ENCODE measurements around the gene USP46.

The USP46 gene

DNA sequence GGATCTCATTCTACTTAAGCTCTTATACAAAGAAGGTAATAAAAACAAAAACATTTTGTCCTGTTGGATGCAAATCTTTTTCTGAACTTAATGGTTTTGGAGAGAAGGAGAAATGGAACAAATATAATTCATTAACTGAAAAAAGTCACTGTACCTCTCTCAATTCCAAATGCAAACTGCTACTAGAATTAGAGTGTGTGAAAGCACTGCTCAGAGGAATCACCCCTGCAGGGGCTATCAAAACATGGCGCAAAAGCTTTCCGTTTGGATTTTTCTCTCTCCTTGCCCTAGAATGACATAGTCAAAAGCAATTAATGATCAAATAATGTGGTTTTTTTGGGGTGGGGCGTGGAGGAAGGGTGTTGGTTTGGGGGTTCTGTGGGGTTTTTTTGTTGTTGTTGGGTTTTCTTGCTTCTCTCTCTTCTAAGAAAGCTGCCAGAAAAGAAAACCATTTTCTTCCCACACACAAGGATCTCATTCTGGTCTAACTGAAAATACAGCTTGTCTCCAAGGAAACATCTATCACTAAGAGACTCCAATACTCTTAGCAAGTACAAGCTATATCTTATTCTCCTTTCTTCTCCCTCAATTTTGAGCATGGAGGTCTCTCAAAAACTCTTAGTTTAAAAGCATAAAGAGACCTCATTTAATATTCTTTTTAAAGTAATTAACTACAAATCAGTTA, 41.6 kb downstream of the USP46 start:
- DNase-seq = peak in 1 of 5 donors; percentile 4

DNA sequence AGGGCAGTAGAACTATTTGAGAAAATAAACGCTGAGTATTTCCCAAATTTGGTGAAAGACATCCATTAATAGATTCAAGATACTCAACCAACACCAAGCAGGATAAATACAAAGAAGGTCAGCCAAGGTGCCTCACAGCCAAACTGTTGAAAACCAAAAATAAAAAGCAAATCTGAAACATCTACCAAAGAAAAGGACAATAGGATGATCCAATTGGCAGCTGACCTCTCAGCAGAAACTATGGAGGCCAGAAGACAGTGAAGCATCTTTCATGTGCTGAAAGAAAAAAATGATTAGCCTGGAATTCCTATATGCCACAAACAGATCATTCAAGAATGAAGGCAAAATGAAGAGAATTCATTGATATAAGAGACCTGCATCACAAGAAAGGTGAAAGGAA, 44.9 kb downstream of the USP46 start:
- DNase-seq = no peak

DNA sequence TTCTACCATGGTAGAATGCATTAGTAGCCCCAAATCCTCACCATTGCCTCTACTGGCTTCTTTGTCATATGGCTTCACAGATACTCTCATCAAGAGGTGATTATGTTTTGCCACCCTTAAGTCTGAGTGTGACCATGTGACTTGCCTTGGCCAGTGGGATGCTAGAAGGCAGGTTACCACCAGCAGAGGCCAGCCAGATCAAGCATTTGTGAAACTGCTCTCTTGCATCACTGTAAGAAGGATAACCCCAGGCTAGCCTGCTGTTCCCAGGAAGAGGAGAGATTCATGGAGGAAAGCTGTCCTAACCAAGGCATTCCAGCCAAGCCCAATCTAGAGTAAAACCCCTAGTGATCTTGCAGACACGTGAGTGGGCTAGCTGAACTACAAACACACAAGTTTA, 46.8 kb downstream of the USP46 start:
- no peak for DNase-seq

GRCh38 chr4:52611030-52611555, 48.0 kb downstream of the USP46 start:
- DNase-seq = no peak

GRCh38 chr4:52606726-52607125, 52.4 kb downstream of the USP46 start:
- DNase-seq = no peak

- DNase-seq = no peak
Measured at GRCh38 chr4:52606040-52606439, 53.1 kb downstream of the USP46 start.

GRCh38 chr4:52604215-52604614, 54.9 kb downstream of the USP46 start:
- no peak for DNase-seq

DNA sequence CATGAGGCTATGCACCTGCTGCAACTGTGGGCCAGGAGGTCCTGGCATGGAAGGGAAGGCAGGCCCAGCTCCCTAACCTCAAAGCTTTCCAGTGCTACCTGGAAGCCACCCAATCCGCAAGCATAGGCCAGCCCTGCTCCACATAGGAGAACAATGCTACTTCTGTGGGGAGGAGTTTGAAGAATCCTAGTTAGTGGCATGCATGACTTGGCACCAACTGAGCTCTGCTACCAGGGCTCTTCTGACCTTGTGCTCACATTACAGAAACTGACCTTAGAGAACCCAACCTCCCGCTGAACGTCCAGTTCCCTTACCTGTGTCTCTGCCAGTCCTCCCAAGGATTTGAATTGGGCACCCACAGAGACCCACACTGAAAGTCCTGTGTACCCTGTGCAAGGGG, 58.8 kb downstream of the USP46 start:
- DNase-seq = no peak

DNA sequence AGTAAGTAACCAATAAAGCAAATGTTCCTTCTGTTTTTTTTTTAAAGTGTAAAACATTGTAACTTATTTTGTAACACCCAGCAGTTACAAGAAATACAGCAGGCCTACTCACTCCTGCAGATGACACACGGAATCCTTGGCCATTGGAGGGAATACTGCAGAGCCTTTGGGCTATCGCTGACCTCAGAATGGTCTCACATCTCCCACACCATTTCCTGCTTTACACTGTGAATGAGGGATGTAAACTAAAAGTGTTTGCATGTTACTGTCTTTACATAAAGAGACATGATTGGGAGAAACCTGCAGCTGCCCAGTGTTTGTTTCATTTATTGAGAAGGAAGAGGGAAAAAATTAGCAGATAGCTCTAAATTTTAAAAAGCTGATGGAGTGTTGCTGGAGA, 64.1 kb downstream of the USP46 start:
- no peak for DNase-seq

- no peak for DNase-seq
Measured at GRCh38 chr4:52592287-52592686, 66.8 kb downstream of the USP46 start.

DNA sequence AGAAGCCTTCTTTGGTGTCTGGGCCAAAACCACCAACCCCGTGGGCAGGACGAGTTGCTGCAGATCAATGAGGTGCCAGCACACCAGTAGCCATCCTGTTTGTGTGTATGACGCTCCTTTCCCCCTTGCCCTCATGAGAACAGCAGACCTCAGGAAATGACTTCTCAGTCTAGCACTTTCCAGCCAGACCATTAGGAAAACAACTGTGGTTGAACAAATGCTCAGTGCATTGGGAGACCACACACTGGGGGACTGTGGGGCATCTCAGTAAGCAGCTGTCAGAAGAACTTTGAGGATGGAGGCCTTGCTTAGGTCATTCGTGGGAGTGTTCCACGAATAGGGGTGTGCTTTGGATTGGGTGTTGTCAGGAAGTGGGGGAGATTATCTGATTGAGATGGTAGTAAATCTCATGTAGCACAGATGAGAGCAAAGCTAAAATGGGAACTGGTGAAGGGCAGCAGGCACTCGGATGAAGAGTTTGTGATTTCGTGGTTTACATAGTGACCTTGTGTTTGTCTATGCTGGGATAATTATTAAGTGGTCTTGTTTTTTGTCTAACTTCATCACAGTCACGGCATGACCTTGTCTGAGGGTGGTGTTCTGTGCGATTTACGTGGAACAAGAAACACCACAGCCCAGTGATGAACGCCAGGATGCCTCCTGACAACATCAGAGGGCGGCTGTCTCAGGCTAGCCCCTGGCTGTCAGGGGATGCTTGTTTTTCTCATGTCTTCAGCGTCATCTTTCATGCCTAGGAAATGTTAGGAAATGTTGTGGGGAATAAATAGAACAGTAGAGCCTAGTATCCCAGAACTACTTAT, 70.1 kb downstream of the USP46 start:
- peak in 3 of 5 donors; percentile 21 to 28 (median 27) for DNase-seq

DNA sequence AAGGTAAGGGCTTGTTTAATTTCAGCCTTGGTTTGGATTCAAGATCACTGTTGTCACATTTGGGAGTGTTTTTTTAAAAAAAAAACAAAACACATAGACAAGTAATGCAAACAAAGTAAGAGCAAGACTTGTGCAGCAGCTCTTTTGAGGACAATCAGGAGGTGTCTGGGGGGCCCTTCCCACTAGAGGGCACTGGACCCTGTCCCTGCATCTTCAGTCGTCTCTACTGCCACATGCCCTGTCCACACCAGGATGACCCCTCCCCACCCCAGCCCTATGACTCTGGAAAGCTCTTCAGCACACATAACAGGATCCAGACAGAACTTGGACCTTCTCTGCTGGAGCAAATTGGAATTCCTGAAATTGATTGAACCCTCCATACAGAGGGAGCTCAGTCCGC, 71.0 kb downstream of the USP46 start:
- peak in 1 of 5 donors; percentile 9 for DNase-seq

DNA sequence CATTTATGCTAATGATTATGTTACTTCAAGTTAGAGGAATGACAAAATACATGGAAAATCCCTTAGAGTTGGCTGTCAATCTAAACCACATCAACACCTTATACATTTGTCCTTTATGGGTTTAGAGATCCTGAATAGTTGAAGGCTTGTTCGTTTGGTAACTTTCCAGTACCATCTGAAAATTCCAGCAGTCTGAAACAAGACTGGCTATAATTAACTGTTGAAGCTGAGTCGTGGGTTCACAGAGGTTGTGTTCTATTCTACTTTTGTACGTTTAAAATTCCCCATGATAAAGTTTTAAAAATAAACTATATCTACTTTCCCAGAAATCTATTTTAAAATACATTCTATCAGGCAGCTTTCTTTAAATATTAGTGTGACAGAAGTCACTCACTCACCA, 73.0 kb downstream of the USP46 start:
- DNase-seq = no peak

GRCh38 chr4:52585379-52585778, 73.7 kb downstream of the USP46 start:
- no peak for DNase-seq

GRCh38 chr4:52579602-52580272, 79.4 kb downstream of the USP46 start:
- DNase-seq = no peak

- no peak for DNase-seq
Measured at GRCh38 chr4:52578951-52579350, 80.2 kb downstream of the USP46 start.

- DNase-seq = no peak
Measured at GRCh38 chr4:52577624-52577962, 81.5 kb downstream of the USP46 start.

DNA sequence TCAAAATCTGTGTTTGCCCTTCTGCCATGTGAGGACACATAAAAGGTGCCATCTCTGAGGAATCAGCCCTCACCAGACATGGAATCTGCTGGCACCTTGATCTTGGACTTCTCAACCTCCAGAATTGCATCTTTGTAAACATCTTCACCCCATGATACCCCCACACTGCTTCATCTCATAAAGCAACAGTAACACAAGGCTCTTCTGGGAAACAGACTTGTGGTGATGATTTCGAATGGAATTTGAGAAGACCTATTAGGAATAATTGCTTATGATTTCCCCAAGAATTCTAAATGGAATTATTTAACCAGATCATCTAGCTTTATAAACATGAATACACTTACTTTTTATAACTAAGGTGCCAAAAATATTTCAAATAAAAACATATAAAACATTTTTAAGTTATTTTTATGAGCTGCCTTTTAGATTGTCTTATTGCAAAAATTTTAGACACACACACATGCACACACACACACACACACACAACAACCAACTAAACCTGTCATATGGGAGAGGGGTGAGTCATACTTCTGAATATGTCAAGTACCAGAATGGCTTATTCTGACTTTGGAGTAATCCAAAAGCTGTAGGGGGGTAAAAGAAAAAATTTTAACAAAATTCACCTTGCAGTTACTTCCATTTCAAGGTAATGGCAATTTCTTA, 82.0 kb downstream of the USP46 start:
- DNase-seq = no peak

GRCh38 chr4:52576326-52576725, 82.8 kb downstream of the USP46 start:
- DNase-seq = no peak

DNA sequence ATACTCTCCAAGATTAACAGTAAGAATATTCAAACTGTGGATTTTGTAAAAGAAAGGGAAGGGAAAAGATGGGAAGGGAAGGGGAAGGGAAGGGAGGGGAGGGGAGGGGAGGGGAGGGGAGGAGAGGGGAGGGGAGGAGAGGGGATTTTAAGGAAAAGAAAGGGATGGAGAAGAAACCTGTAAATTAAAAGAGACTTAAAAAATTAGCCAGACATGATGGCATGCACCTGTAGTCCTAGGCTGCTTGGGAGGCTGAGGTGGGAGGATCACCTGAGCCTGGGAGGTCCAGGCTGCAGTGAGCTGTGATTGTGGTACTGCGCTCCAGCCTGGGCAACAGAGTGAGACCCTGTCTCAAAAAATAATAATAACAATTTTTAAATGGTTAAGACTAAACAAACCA, 83.7 kb downstream of the USP46 start:
- no peak for DNase-seq

- DNase-seq = no peak
Measured at GRCh38 chr4:52574036-52574435, 85.1 kb downstream of the USP46 start.

GRCh38 chr4:52573551-52573950, 85.5 kb downstream of the USP46 start:
- no peak for DNase-seq

GRCh38 chr4:52572936-52573485, 86.1 kb downstream of the USP46 start:
- DNase-seq = no peak

Data from T-helper 1 cell (primary cell).